Activated CD8-positive, alpha-beta memory T cell treated with anti-CD3 and anti-CD28 coated beads, Interleukin-2, amount 10 ng/mL, durations not matched to agents 7 days and 5 days (primary cell): ENCODE results near the gene BANP. TPM values are rescaled to one million over a fixed set of nuclear protein-coding genes. Genes with fewer than 3 reads are reported as not detected.

Experiments used
- ATAC-seq: fragments of 150-1000 bp; cut with Tn5 transposase; one replicate; pipeline ENCODE4 v1.10.0; 2021; ENCODE audit warnings: moderate library complexity
- CTCF ChIA-PET: fragments of 350-600 bp; sonication (Branson Sonifier 250); formaldehyde crosslinking; loops from one replicate; lab custom pipeline; 2021; ENCODE audit warnings: antibody characterized with exemption; lab: Charles Lee
- DNase-seq: peaks from one replicate; pipeline ENCODE4 v3.0.0-alpha.2; 2020
- H3K27ac Mint-ChIP-seq: one replicate; pipeline ENCODE4 v1.8.0; 2021; ENCODE audit warnings: mild to moderate bottlenecking, mixed read lengths
- H3K27me3 Mint-ChIP-seq: one replicate; pipeline ENCODE4 v1.8.0; 2021; ENCODE audit warnings: mixed read lengths
- H3K36me3 Mint-ChIP-seq: one replicate; pipeline ENCODE4 v1.8.0; 2021; ENCODE audit warnings: mild to moderate bottlenecking, mixed read lengths
- H3K4me1 Mint-ChIP-seq: one replicate; pipeline ENCODE4 v1.8.0; 2021; ENCODE audit warnings: mixed read lengths
- H3K4me3 Mint-ChIP-seq: one replicate; pipeline ENCODE4 v1.8.0; 2021; ENCODE audit warnings: mild to moderate bottlenecking, moderate library complexity, mixed read lengths
- H3K9me3 Mint-ChIP-seq: one replicate; pipeline ENCODE4 v1.8.0; 2022; ENCODE audit warnings: low read depth, mixed read lengths
- total RNA-seq, 2 experiments: library from RNA; stranded (reverse); gene quantifications; one replicate each; pipeline ENCODE4 v1.2.3, GENCODE V29; 2021

Gene BANP
- total RNA-seq, 2 experiments from 2014 or later: 36.1 to 48.7 TPM

GRCh38 chr16:87947356-87948118 is 3.7 kb upstream of the BANP start:
- DNase-seq (no peak), ATAC-seq (no peak)
- Mint-ChIP-seq H3K36me3 (peaks cover 5% of the 10 kb centered on the region), H3K4me3 (no peak overlapping the region), H3K27ac (peak overlapping the region; percentile 45), H3K4me1 (peaks cover 32% of the 10 kb centered on the region), H3K27me3 (peaks cover 6% of the 10 kb centered on the region), H3K9me3 (no peaks in the 10 kb centered on the region)
- CTCF ChIA-PET: no interaction called here

- ATAC-seq: no peak
- CTCF ChIA-PET: interaction anchor here (1.0 to 1.1 kb wide), 2 partner anchors 49 to 168 kb away, joined by 3 to 5 read pairs; no protein-coding TSS in a partner anchor
Measured at GRCh38 chr16:87948119-87948545, 3.1 kb upstream of the BANP start.

GRCh38 chr16:87948735-87949070 is 2.5 kb upstream of the BANP start:
- H3K27ac Mint-ChIP-seq: no peak overlapping the region

More at GRCh38 chr16:87948119-87948545, 3.1 kb upstream of the BANP start:
- H3K9me3 Mint-ChIP-seq: no peaks in the 10 kb centered on the region
- peak overlapping the region; percentile 45 for H3K27ac Mint-ChIP-seq
- H3K27me3 Mint-ChIP-seq: peaks cover 6% of the 10 kb centered on the region
- H3K4me1 Mint-ChIP-seq: peaks cover 37% of the 10 kb centered on the region
- DNase-seq: no peak
- H3K36me3 Mint-ChIP-seq: peaks cover 5% of the 10 kb centered on the region
- no peak overlapping the region for H3K4me3 Mint-ChIP-seq

GRCh38 chr16:87949071-87949744 is 2.0 kb upstream of the BANP start:
- CTCF ChIA-PET: interaction anchor here (0.6 to 1.1 kb wide), 6 partner anchors 8 to 185 kb away, joined by 3 to 5 read pairs (median 3); no protein-coding TSS in a partner anchor
- Mint-ChIP-seq H3K27me3 (peaks cover 6% of the 10 kb centered on the region), H3K36me3 (peaks cover 13% of the 10 kb centered on the region), H3K4me3 (peak overlapping the region; percentile 21), H3K9me3 (no peaks in the 10 kb centered on the region), H3K27ac (peak overlapping the region; percentile 15), H3K4me1 (peaks cover 48% of the 10 kb centered on the region)
- DNase-seq (no peak), ATAC-seq (no peak)

More at GRCh38 chr16:87948735-87949070, 2.5 kb upstream of the BANP start:
- Mint-ChIP-seq H3K9me3 (no peaks in the 10 kb centered on the region), H3K4me1 (peaks cover 43% of the 10 kb centered on the region), H3K36me3 (peaks cover 9% of the 10 kb centered on the region), H3K4me3 (no peak overlapping the region), H3K27me3 (peaks cover 6% of the 10 kb centered on the region)
- ATAC-seq (no peak), DNase-seq (no peak)
- CTCF ChIA-PET: interaction anchor here (1.0 to 1.1 kb wide), 4 partner anchors 9 to 179 kb away, joined by 3 to 5 read pairs (median 3); no protein-coding TSS in a partner anchor

- H3K27me3 Mint-ChIP-seq: no peaks in the 10 kb centered on the region
- CTCF ChIA-PET: interaction anchor here (0.7 to 2.3 kb wide), 9 partner anchors 11 to 618 kb away, joined by 3 to 5 read pairs (median 4); partner anchors contain the start of gene ZC3H18
- ATAC-seq: no peak
- H3K9me3 Mint-ChIP-seq: no peaks in the 10 kb centered on the region
- peak; percentile 56 for DNase-seq
- H3K4me1 Mint-ChIP-seq: peaks cover 73% of the 10 kb centered on the region
- H3K4me3 Mint-ChIP-seq: peak overlapping the region; percentile 89
- peak overlapping the region; percentile 96 for H3K27ac Mint-ChIP-seq
- peaks cover 16% of the 10 kb centered on the region for H3K36me3 Mint-ChIP-seq
Measured at GRCh38 chr16:87951552-87952538, 611 bp downstream of the BANP start.

GRCh38 chr16:87952751-87953150 is 1.5 kb downstream of the BANP start:
- Mint-ChIP-seq H3K4me1 (peaks cover 77% of the 10 kb centered on the region), H3K36me3 (peaks cover 25% of the 10 kb centered on the region), H3K9me3 (no peaks in the 10 kb centered on the region), H3K27ac (peak overlapping the region; percentile 50), H3K4me3 (peak overlapping the region; percentile 89), H3K27me3 (no peaks in the 10 kb centered on the region)
- ATAC-seq: no peak
- DNase-seq: no peak
- CTCF ChIA-PET: interaction anchor here (0.6 to 2.3 kb wide), 2 partner anchors 10 to 188 kb away, joined by 4 to 5 read pairs; no protein-coding TSS in a partner anchor

GRCh38 chr16:87953308-87954215 is 2.3 kb downstream of the BANP start:
- no peaks in the 10 kb centered on the region for H3K9me3 Mint-ChIP-seq
- no peak for DNase-seq

GRCh38 chr16:87954361-87954760 is 3.1 kb downstream of the BANP start:
- CTCF ChIA-PET: interaction anchor here (2.3 kb wide), 1 partner anchor 9 kb away, joined by 5 read pairs; no protein-coding TSS in a partner anchor
- ATAC-seq (no peak), DNase-seq (no peak)
- no peak overlapping the region for H3K4me3 Mint-ChIP-seq
- no peaks in the 10 kb centered on the region for H3K27me3 Mint-ChIP-seq
- peaks cover 75% of the 10 kb centered on the region for H3K4me1 Mint-ChIP-seq
- peak overlapping the region; percentile 21 for H3K27ac Mint-ChIP-seq
- H3K36me3 Mint-ChIP-seq: peaks cover 25% of the 10 kb centered on the region
- H3K9me3 Mint-ChIP-seq: no peaks in the 10 kb centered on the region

More at GRCh38 chr16:87953308-87954215, 2.3 kb downstream of the BANP start:
- peaks cover 73% of the 10 kb centered on the region for H3K4me1 Mint-ChIP-seq
- no peak for ATAC-seq
- H3K27ac Mint-ChIP-seq: peak overlapping the region; percentile 54
- peak overlapping the region; percentile 3 for H3K4me3 Mint-ChIP-seq
- H3K36me3 Mint-ChIP-seq: peaks cover 25% of the 10 kb centered on the region
- H3K27me3 Mint-ChIP-seq: no peaks in the 10 kb centered on the region
- CTCF ChIA-PET: interaction anchor here (0.6 to 2.3 kb wide), 2 partner anchors 10 to 189 kb away, joined by 4 to 5 read pairs; no protein-coding TSS in a partner anchor

GRCh38 chr16:87954826-87955225 is 3.6 kb downstream of the BANP start:
- ATAC-seq: no peak
- CTCF ChIA-PET: no interaction called here
- Mint-ChIP-seq H3K27ac (peak overlapping the region; percentile 96), H3K9me3 (no peaks in the 10 kb centered on the region), H3K27me3 (no peaks in the 10 kb centered on the region), H3K36me3 (peaks cover 25% of the 10 kb centered on the region), H3K4me1 (peaks cover 74% of the 10 kb centered on the region), H3K4me3 (no peak overlapping the region)
- no peak for DNase-seq

GRCh38 chr16:87955302-87956097 is 4.3 kb downstream of the BANP start:
- H3K27ac Mint-ChIP-seq: peak overlapping the region; percentile 96
- no peaks in the 10 kb centered on the region for H3K27me3 Mint-ChIP-seq
- ATAC-seq (no peak), DNase-seq (no peak)
- H3K4me3 Mint-ChIP-seq: peak overlapping the region; percentile 63
- CTCF ChIA-PET: interaction anchor here (0.9 to 1.5 kb wide), 5 partner anchors 14 to 483 kb away, joined by 3 to 9 read pairs (median 3); no protein-coding TSS in a partner anchor
- peaks cover 70% of the 10 kb centered on the region for H3K4me1 Mint-ChIP-seq
- peaks cover 25% of the 10 kb centered on the region for H3K36me3 Mint-ChIP-seq
- no peaks in the 10 kb centered on the region for H3K9me3 Mint-ChIP-seq

- ATAC-seq: no peak
- peaks cover 25% of the 10 kb centered on the region for H3K36me3 Mint-ChIP-seq
Measured at GRCh38 chr16:87956098-87956364, 4.8 kb downstream of the BANP start.

More at GRCh38 chr16:87956098-87956364, 4.8 kb downstream of the BANP start:
- peak overlapping the region; percentile 96 for H3K27ac Mint-ChIP-seq
- peaks cover 67% of the 10 kb centered on the region for H3K4me1 Mint-ChIP-seq
- peak overlapping the region; percentile 63 for H3K4me3 Mint-ChIP-seq
- CTCF ChIA-PET: interaction anchor here (0.9 to 1.6 kb wide), 9 partner anchors 14 to 615 kb away, joined by 3 to 9 read pairs (median 3); partner anchors contain the start of gene ZC3H18
- DNase-seq: no peak
- no peaks in the 10 kb centered on the region for H3K9me3 Mint-ChIP-seq
- no peaks in the 10 kb centered on the region for H3K27me3 Mint-ChIP-seq
